Ishikawa (cell line): ENCODE measurements around the gene EHBP1L1.

Experiments used
- CEBPB ChIP-seq: IDR thresholded peaks from 2 replicates; pipeline ENCODE4 v1.6.1; 2012
- CREB1 ChIP-seq: IDR thresholded peaks from 2 replicates; pipeline ENCODE4 v1.6.1; 2012; ENCODE audit warnings: low read depth
- EGR1 ChIP-seq: IDR thresholded peaks from 2 replicates; pipeline ENCODE4 v1.6.1; 2012
- EP300 ChIP-seq: IDR thresholded peaks from 2 replicates; pipeline ENCODE4 v1.6.1; 2012; ENCODE audit warnings: borderline replicate concordance
- FOXM1 ChIP-seq: IDR thresholded peaks from 2 replicates; pipeline ENCODE4 v1.6.1; 2012; ENCODE audit warnings: low read depth, borderline replicate concordance
- NFIC ChIP-seq: IDR thresholded peaks from 2 replicates; pipeline ENCODE4 v1.6.1; 2012
- RAD21 ChIP-seq: IDR thresholded peaks from 2 replicates; pipeline ENCODE4 v1.6.1; 2012; ENCODE audit warnings: low read depth
- TAF1 ChIP-seq: IDR thresholded peaks from 2 replicates; pipeline ENCODE4 v1.6.1; 2012; ENCODE audit warnings: low read depth, mild to moderate bottlenecking
- TCF12 ChIP-seq: IDR thresholded peaks from 2 replicates; pipeline ENCODE4 v1.6.1; 2012; ENCODE audit warnings: low read depth
- TEAD4 ChIP-seq: IDR thresholded peaks from 2 replicates; pipeline ENCODE4 v1.6.1; 2012
- YY1 ChIP-seq: IDR thresholded peaks from 2 replicates; pipeline ENCODE4 v1.6.1; 2012; ENCODE audit warnings: low read depth
- ZBTB7A ChIP-seq: IDR thresholded peaks from 2 replicates; pipeline ENCODE4 v1.6.1; 2012; ENCODE audit warnings: low read depth
- TF ChIP-seq, protein P1 (sequence below): IDR thresholded peaks from 2 replicates; pipeline ENCODE4 v1.6.1; 2012; ENCODE audit warnings: low read depth, mild to moderate bottlenecking
- TF ChIP-seq, protein P2 (sequence below): IDR thresholded peaks from 2 replicates; pipeline ENCODE4 v1.6.1; 2012
- TF ChIP-seq, protein P3 (sequence below): IDR thresholded peaks from 2 replicates; pipeline ENCODE4 v1.6.1; 2012

Gene EHBP1L1

DNA sequence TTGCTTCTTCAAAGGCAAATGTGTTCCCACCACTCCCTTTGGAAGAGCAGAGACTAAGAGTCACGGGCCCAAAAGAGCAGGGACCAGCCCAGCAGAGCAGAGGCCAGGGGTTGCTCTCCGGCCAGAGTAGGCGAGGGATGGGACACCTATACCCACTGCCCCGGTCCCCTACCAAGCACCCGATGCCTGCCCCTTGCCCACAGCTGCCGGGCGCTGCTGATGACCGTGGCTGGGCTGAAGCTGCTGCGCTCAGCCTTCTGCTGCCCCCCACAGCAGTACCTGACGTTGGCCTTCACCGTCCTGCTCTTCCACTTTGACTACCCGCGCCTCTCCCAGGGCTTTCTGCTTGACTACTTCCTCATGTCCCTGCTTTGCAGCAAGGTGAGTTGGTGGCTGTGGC lies 51.3 kb downstream of the EHBP1L1 start:
- TF ChIP-seq NFIC = no peak
- no peak for TF ChIP-seq CREB1
- no peak for TF ChIP-seq RAD21
- TF ChIP-seq TCF12 = no peak
- TF ChIP-seq ZBTB7A = no peak
- no peak for TF ChIP-seq FOXM1
- TF ChIP-seq, protein P1, sequence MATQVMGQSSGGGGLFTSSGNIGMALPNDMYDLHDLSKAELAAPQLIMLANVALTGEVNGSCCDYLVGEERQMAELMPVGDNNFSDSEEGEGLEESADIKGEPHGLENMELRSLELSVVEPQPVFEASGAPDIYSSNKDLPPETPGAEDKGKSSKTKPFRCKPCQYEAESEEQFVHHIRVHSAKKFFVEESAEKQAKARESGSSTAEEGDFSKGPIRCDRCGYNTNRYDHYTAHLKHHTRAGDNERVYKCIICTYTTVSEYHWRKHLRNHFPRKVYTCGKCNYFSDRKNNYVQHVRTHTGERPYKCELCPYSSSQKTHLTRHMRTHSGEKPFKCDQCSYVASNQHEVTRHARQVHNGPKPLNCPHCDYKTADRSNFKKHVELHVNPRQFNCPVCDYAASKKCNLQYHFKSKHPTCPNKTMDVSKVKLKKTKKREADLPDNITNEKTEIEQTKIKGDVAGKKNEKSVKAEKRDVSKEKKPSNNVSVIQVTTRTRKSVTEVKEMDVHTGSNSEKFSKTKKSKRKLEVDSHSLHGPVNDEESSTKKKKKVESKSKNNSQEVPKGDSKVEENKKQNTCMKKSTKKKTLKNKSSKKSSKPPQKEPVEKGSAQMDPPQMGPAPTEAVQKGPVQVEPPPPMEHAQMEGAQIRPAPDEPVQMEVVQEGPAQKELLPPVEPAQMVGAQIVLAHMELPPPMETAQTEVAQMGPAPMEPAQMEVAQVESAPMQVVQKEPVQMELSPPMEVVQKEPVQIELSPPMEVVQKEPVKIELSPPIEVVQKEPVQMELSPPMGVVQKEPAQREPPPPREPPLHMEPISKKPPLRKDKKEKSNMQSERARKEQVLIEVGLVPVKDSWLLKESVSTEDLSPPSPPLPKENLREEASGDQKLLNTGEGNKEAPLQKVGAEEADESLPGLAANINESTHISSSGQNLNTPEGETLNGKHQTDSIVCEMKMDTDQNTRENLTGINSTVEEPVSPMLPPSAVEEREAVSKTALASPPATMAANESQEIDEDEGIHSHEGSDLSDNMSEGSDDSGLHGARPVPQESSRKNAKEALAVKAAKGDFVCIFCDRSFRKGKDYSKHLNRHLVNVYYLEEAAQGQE = no peak
- TF ChIP-seq EGR1 = no peak
- no peak for TF ChIP-seq YY1
- TF ChIP-seq, protein P2, sequence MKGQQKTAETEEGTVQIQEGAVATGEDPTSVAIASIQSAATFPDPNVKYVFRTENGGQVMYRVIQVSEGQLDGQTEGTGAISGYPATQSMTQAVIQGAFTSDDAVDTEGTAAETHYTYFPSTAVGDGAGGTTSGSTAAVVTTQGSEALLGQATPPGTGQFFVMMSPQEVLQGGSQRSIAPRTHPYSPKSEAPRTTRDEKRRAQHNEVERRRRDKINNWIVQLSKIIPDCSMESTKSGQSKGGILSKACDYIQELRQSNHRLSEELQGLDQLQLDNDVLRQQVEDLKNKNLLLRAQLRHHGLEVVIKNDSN = no peak
- TF ChIP-seq CEBPB = no peak
- no peak for TF ChIP-seq TEAD4
- no peak for TF ChIP-seq TAF1

DNA sequence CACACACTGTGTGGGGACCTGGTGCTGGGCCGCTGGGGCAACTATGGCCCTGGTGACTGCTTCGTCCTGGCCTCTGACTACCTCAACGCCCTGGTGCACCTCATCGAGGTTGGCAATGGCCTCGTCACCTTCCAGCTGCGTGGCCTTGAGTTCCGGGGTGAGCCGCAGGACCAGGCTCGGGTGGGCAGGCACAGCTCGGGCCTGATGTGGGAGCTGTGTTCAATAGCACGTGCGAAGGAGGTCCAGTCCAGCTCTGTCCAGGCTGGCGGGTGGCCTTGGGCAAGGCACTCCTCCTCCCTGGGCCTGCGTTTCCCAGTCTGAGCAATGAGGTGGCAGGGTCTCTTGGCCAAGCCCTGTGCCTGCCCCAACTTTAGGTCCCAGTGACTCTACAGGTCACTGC lies 53.7 kb downstream of the EHBP1L1 start:
- TF ChIP-seq EP300 (no peak), TEAD4 (no peak), CEBPB (no peak), RAD21 (no peak), CREB1 (no peak), TAF1 (no peak), EGR1 (no peak), ZBTB7A (no peak), FOXM1 (no peak), NFIC (no peak), TCF12 (no peak), YY1 (no peak)
- TF ChIP-seq, protein P3, sequence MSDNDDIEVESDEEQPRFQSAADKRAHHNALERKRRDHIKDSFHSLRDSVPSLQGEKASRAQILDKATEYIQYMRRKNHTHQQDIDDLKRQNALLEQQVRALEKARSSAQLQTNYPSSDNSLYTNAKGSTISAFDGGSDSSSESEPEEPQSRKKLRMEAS = no peak
- TF ChIP-seq, protein P2 = no peak
- TF ChIP-seq, protein P1 = no peak

DNA sequence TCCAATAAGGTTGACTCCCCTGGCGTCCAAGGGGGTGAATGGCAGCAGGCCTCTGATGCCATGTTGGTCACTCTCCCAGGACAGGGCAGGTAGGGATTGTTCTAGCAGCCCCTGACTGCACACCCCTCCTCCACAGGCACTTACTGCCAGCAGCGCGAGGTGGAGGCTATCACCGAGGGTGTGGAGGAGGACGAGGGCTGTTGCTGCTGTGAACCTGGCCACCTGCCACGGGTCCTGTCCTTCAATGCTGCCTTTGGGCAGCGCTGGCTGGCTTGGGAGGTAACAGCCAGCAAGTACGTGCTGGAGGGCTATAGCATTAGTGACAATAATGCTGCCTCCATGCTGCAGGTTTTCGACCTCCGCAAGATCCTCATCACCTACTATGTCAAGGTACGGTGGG lies 54.4 kb downstream of the EHBP1L1 start:
- TF ChIP-seq FOXM1 (no peak), TAF1 (no peak), EP300 (no peak), YY1 (no peak), CEBPB (no peak), TCF12 (no peak), CREB1 (no peak), EGR1 (no peak), RAD21 (no peak), ZBTB7A (no peak)
- TF ChIP-seq, protein P3 = no peak
- TF ChIP-seq, protein P2 = no peak
- TF ChIP-seq, protein P1 = no peak
